ENCODE data around the gene ALDH4A1. TPM values are rescaled to one million over a fixed set of nuclear protein-coding genes. Genes with fewer than 3 reads are reported as not detected.

The ALDH4A1 gene
- total and polyA plus RNA-seq, 9 donors: 2.8 to 13.9 (median 8.0) TPM

GRCh38 chr1:18920931-18921330 is 18.6 kb upstream of the ALDH4A1 start:
- Histone ChIP-seq H3K27ac (no peak overlapping the region), H3K36me3 (no peaks in the 10 kb centered on the region), H3K27me3 (no peaks in the 10 kb centered on the region), H3K4me3 (no peak overlapping the region), H3K9me3 (no peaks in the 10 kb centered on the region), H3K4me1 (ENCODE audit: insufficient read depth) (peaks cover 14% of the 10 kb centered on the region)
- no peak for TF ChIP-seq CTCF (IDR thresholded peaks at IDR 0.05)
- TF ChIP-seq POLR2A (IDR thresholded peaks at IDR 0.05): no peak
- TF ChIP-seq EP300 (IDR thresholded peaks at IDR 0.05): no peak
- DNase-seq: no peak
- intact Hi-C loops (cut with DNase I): loop anchor here in 1 of 4 donors (5.0 kb wide), 1 partner anchor 36 kb away; the partner anchor contains the start of gene IFFO2
- 93 to 95% (median 94%) methylated on average over 7 of the region's 7 CpGs for WGBS, 3 donors

GRCh38 chr1:18919956-18920355 is 17.6 kb upstream of the ALDH4A1 start:
- Histone ChIP-seq H3K27me3 (no peaks in the 10 kb centered on the region), H3K9me3 (no peaks in the 10 kb centered on the region), H3K36me3 (no peaks in the 10 kb centered on the region), H3K4me1 (ENCODE audit: insufficient read depth) (peaks cover 14% of the 10 kb centered on the region), H3K4me3 (no peak overlapping the region), H3K27ac (no peak overlapping the region)
- TF ChIP-seq POLR2A (IDR thresholded peaks at IDR 0.05) (no peak), EP300 (IDR thresholded peaks at IDR 0.05) (no peak), CTCF (IDR thresholded peaks at IDR 0.05) (no peak)
- DNase-seq: no peak
- intact Hi-C loops (cut with DNase I): loop anchor here (5.0 to 10.0 kb wide), 3 partner anchors 32 to 165 kb away; partner anchors contain the start of gene IFFO2 (in 1 of the 4)
- WGBS, 3 donors: 87 to 94% (median 89%) methylated on average over 12 of the region's 12 CpGs

GRCh38 chr1:18919197-18919905 is 17.0 kb upstream of the ALDH4A1 start:
- Histone ChIP-seq H3K36me3 (no peaks in the 10 kb centered on the region), H3K27me3 (no peaks in the 10 kb centered on the region), H3K4me1 (ENCODE audit: insufficient read depth) (peaks cover 14% of the 10 kb centered on the region), H3K9me3 (no peaks in the 10 kb centered on the region), H3K27ac (no peak overlapping the region), H3K4me3 (no peak overlapping the region)
- WGBS, 3 donors: 86 to 89% (median 89%) methylated on average over 31 of the region's 31 CpGs
- TF ChIP-seq EP300 (IDR thresholded peaks at IDR 0.05): no peak
- TF ChIP-seq POLR2A (IDR thresholded peaks at IDR 0.05): no peak
- no peak for TF ChIP-seq CTCF (IDR thresholded peaks at IDR 0.05)
- DNase-seq: no peak
- intact Hi-C loops (cut with DNase I): loop anchor here in 3 of 4 donors (5.0 to 10.0 kb wide), 2 partner anchors 33 to 165 kb away; no protein-coding TSS in a partner anchor

GRCh38 chr1:18918417-18918816 is 16.1 kb upstream of the ALDH4A1 start:
- intact Hi-C loops (cut with DNase I): loop anchor here in 3 of 4 donors (5.0 to 10.0 kb wide), 2 partner anchors 34 to 166 kb away; no protein-coding TSS in a partner anchor
- H3K9me3 ChIP-seq: no peaks in the 10 kb centered on the region
- H3K27ac ChIP-seq: no peak overlapping the region

More at GRCh38 chr1:18918417-18918816, 16.1 kb upstream of the ALDH4A1 start:
- Histone ChIP-seq H3K4me1 (ENCODE audit: insufficient read depth) (peaks cover 12% of the 10 kb centered on the region), H3K4me3 (no peak overlapping the region), H3K36me3 (no peaks in the 10 kb centered on the region), H3K27me3 (no peaks in the 10 kb centered on the region)
- 92 to 96% (median 94%) methylated on average over 13 to 14 of the region's 14 CpGs for WGBS, 3 donors
- DNase-seq: no peak
- TF ChIP-seq CTCF (IDR thresholded peaks at IDR 0.05): no peak
- no peak for TF ChIP-seq POLR2A (IDR thresholded peaks at IDR 0.05)

Measured in ovary (tissue), 9 donors.